Embryonic facial prominence (tissue), 1 donor: ENCODE measurements around the gene IL26.

Source experiments
- DNase-seq: peaks from one replicate; pipeline ENCODE4 v3.0.0-alpha.2; 2016; ENCODE audit errors: extremely low spot score

IL26 gene

GRCh38 chr12:68225576-68226476 is at the start of gene IL26:
Gene IL26 (minus strand): TSS chr12:68225810. CDS start chr12:68225756, 54 bp downstream.
- no peak for DNase-seq

DNA sequence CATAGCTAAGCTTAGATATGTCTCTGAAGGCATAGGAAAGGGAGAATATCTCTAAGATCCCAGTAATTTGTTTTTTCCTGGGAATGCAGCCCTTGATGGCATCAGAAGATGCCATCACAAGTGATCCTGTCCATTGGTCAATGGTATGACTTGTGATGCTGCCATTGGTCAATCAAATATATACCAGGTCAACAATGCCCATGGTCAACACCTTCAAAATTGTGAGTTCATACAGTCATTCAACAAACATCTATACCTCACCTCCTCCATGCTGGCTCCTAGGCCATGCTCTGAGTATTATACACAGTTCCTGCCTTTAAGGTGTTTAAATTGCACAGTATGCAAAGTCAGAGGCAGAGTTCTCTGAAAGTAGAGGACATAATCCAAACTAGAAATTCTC is 47.1 kb upstream of the IL26 start:
- DNase-seq, result no peak

GRCh38 chr12:68271346-68271745 is 45.7 kb upstream of the IL26 start:
- no peak for DNase-seq

DNA sequence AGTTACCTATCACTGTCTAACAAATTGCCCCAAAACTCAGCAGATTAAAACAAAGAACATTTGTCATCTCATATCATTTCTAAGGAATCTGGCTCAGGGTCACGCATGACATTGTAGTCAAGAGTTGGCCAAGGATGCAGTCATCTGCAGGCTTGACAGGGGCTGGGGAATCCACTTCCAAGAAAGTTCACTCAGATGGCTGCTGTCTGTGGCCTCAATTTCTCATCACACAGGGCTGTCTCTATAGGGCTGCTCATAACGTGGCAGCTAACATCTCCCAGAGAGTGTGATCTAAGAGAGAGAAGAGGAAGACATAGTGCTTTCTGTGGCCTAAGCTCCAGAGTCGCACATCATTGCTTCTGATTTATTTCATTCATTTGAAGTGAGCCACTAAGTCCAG is 44.7 kb upstream of the IL26 start:
- DNase-seq, result no peak

DNA sequence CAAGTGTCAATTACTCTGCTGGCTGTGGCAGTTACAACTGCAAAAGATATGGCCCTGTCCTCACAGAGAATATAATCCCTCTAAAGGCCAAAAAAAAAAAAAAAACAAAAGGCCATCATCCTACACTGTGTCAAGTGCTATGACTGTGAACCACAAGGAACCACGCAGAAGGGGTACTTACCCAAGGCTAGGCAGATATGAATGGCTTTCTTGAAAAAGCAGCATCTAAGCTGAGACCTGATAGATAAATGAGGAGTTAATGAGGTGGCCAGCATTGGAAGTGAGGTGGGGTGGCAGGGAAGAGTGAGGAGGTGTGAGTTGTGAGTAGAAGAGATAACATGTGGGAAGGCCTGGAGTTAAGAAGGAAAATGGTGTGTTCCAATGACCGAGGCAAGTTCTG is 44.2 kb upstream of the IL26 start:
- no peak for DNase-seq

GRCh38 chr12:68268967-68269366 is 43.4 kb upstream of the IL26 start:
- no peak for DNase-seq

- DNase-seq, result no peak
Observed at GRCh38 chr12:68267892-68268396, 42.3 kb upstream of the IL26 start.

- DNase-seq, result no peak
Observed at GRCh38 chr12:68264857-68265256, 39.2 kb upstream of the IL26 start.

GRCh38 chr12:68264158-68264855 is 38.7 kb upstream of the IL26 start:
- DNase-seq, result no peak

DNA sequence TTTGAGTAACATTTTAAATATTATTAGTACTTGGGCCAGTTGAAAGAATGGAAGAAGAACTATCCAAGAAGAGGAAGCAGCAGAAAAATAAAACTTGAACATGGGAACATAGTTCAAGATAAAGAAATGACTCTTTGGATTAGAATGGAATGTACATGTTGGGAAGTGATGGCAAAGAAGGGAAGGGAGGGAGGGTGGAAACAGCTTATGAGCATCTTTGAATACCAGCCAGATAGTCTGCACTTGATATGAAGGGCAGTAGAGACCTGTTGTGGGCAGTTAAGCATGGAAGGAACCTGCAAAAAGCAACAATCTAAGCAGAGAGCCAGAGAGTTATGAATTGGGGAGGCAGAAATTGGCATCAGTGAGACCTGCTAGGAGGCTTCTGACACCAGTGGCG is 37.8 kb upstream of the IL26 start:
- no peak for DNase-seq

DNA sequence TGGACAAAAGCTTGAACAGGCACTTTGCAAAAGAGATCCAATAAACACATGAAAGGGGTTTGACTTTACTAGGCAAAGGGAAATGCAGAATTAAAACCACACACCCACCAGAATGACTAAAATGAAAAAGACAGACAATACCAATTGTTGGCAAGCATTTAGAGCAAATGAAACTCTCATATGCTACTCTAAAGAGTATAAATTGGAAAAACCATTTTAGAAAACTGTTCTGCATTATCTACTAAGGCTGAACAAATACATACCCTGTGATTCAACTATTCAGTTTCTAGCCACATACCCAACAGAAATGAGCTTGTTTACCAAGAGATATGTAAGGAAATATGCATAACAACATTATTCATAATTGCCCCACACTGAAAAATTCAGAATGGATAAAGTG is 36.3 kb upstream of the IL26 start:
- no peak for DNase-seq

GRCh38 chr12:68260153-68260552 is 34.5 kb upstream of the IL26 start:
- no peak for DNase-seq

- no peak for DNase-seq
Observed at GRCh38 chr12:68259318-68259940, 33.8 kb upstream of the IL26 start.

GRCh38 chr12:68253504-68253903 is 27.9 kb upstream of the IL26 start, which contains the start of gene IL22:
Gene IL22 (minus strand): TSS chr12:68253604. CDS start chr12:68253448, 156 bp downstream.
- DNase-seq, result no peak

DNA sequence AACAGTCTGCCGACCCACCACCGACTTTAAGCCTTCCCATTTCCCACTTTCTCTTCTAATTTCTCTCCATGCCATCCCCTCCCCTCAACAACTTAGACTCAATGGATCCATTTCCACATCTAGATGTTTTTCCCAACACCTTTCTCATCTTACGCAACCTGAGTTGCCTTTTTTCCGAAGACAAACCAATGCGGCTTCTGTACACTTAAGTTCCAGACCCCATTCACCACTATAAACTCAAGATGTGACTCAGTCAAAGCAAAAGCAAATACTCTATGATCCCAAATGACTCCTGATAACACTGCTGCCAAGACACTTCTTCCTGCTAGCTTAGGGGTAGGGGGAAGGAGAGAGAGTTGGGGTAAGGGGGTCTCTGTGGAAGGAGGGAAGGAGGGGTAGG is 26.5 kb upstream of the IL26 start:
- no peak for DNase-seq

DNA sequence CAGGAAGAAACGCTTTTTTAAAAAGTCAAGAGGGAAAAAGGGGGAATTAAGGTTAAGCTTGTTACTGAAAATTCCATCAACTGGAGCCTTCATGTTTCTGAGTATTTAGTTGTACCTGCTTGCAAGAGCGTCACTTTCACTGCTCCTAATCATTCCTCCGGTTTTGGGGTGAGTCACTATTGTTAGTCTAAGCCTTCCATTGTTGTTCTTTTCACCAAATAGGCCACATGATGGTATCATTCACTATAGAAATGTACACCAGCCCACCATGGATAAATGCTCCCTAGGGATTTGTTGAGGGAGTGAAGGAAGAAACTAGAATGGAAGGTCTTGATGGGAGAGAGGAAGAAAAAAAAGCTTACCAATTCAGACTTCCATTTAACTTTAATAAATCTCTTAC is 24.8 kb upstream of the IL26 start:
- no peak for DNase-seq

DNA sequence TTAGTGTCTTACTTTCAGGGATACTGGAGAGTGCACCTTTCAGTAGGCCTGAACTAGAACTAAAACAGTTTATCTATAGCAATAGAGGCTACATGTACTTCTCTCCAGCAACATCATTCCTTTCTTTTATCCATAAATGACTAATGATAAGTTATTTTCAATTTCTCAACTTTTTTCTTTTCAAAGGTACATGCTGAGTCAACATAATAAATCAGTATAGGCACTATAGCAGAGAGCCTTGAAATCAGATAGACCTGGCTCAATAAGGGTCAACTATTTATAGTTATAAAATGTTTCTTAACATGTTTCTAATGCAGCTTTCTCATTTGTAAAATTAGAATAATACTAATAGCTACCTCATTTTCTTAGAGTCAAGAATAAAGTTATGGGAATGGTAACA is 22.2 kb upstream of the IL26 start:
- no peak for DNase-seq

- DNase-seq, result no peak
Observed at GRCh38 chr12:68246350-68246749, 20.7 kb upstream of the IL26 start.

DNA sequence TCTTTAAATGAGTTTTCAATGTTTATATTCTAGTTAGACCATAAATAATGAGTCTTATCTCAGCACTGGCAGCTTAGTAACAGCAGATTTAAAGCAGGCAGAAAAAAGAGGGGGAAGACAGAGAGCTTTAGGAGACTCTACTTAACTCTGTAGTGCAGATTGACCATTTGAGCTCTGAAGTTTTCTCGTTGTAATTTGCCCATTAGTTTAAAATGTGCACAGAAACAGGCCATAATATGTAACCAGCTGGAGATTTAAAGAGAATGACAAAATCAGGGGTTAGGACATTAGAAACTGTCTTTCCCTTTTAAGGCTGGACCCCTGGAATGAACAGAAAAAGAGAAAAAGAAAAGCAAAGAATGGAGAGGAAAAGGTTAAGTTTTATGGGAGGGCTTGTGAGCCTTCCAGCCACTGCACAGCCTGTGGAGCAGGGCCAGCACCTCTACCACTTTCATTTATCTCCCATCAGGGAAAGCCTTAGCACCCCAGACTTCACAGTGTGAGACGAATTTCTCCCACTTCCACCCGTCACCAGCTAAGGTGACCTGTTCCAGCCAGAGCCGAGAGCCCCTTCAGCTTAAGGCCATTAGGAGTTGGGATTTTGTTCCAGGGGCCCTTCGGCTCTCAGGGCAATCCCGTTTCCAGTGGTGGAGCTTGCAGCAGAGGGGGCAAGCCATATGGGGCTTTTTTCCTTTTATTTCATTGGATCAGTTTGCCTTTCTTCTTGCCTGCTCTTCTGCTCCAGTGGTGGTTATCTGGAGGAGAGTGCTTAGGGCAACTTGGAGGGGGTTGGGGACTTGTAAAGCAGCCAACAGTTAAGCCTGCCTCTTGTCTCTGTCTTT is 19.8 kb upstream of the IL26 start:
- no peak for DNase-seq

DNA sequence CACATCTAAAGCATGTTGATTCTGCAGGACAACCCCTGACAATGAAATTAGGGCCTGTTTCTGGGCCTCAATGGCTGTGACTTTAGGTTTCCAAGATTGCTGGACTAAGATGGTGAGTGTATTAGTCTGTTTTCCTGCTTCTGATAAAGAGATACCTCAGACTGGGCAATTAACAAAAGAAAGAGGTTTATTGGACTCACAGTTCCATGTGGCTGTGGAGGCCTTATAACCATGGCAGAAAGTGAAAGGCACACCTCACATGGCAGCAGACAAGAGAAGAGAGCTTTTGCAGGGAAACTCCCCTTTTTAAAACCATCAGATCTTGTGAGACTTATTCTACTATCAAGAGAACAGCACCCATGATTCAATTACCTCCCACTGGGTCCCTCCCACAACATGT is 17.2 kb upstream of the IL26 start:
- no peak for DNase-seq

GRCh38 chr12:68240975-68241374 is 15.4 kb upstream of the IL26 start:
- no peak for DNase-seq
